GM21825 (cell line): ENCODE measurements around the gene CSPG5.

Experiments used
- ATAC-seq: cut with Tn5 transposase; IDR thresholded peaks from one replicate; pipeline ENCODE4 v1.9.1; 2021; ENCODE audit warnings: mild to moderate bottlenecking, moderate library complexity; ENCODE audit not compliant: unreplicated experiment

CSPG5 gene

GRCh38 chr3:47578691-47579632, at the start of gene CSPG5:
Gene CSPG5 (minus strand): TSS chr3:47578865. CDS start chr3:47578693, 172 bp downstream.
- no peak for ATAC-seq

- no peak for ATAC-seq
Observed at GRCh38 chr3:47628426-47628825, 49.8 kb upstream of the CSPG5 start.

GRCh38 chr3:47622671-47623461, 44.2 kb upstream of the CSPG5 start:
- no peak for ATAC-seq

GRCh38 chr3:47617086-47618010, 38.7 kb upstream of the CSPG5 start:
- ATAC-seq, result no peak

GRCh38 chr3:47614788-47615187, 36.1 kb upstream of the CSPG5 start:
- no peak for ATAC-seq

GRCh38 chr3:47613722-47614121, 35.1 kb upstream of the CSPG5 start:
- no peak for ATAC-seq

- ATAC-seq, result no peak
Observed at GRCh38 chr3:47612879-47613278, 34.2 kb upstream of the CSPG5 start.

GRCh38 chr3:47612178-47612577, 33.5 kb upstream of the CSPG5 start:
- ATAC-seq, result no peak

GRCh38 chr3:47611576-47611975, 32.9 kb upstream of the CSPG5 start:
- no peak for ATAC-seq

GRCh38 chr3:47610583-47610982, 31.9 kb upstream of the CSPG5 start:
- no peak for ATAC-seq

- no peak for ATAC-seq
Observed at GRCh38 chr3:47607335-47607734, 28.7 kb upstream of the CSPG5 start.

- ATAC-seq, result no peak
Observed at GRCh38 chr3:47606165-47606564, 27.5 kb upstream of the CSPG5 start.

- no peak for ATAC-seq
Observed at GRCh38 chr3:47605652-47606051, 27.0 kb upstream of the CSPG5 start.

GRCh38 chr3:47604145-47604544, 25.5 kb upstream of the CSPG5 start:
- ATAC-seq, result no peak

- ATAC-seq, result no peak
Observed at GRCh38 chr3:47603332-47603731, 24.7 kb upstream of the CSPG5 start.

- no peak for ATAC-seq
Observed at GRCh38 chr3:47601281-47601680, 22.6 kb upstream of the CSPG5 start.

GRCh38 chr3:47594792-47595191, 16.1 kb upstream of the CSPG5 start:
- no peak for ATAC-seq

GRCh38 chr3:47592066-47592795, 13.6 kb upstream of the CSPG5 start:
- no peak for ATAC-seq

GRCh38 chr3:47590216-47590615, 11.6 kb upstream of the CSPG5 start:
- no peak for ATAC-seq

- no peak for ATAC-seq
Observed at GRCh38 chr3:47588587-47588986, 9.9 kb upstream of the CSPG5 start.
